Activated naive CD8-positive, alpha-beta T cell treated with anti-CD3 and anti-CD28 coated beads, Interleukin-2, amount 10 ng/mL, durations not matched to agents 7 days and 5 days (primary cell): ENCODE results near the gene TMEM258. TPM values are rescaled to one million over a fixed set of nuclear protein-coding genes. Genes with fewer than 3 reads are reported as not detected.

Experiments
- ATAC-seq: fragments of 150-1000 bp; cut with Tn5 transposase; one replicate; pipeline ENCODE4 v1.10.0; 2021; ENCODE audit warnings: low read depth, moderate library complexity
- POLR2A ChIA-PET: fragments of 350-600 bp; sonication (Branson Sonifier 250); formaldehyde crosslinking; loops from one replicate; lab custom pipeline; 2021; ENCODE audit warnings: antibody characterized with exemption; lab: Charles Lee
- DNase-seq: peaks from one replicate; pipeline ENCODE4 v3.0.0; 2021
- H3K27ac Mint-ChIP-seq: one replicate; pipeline ENCODE4 v1.8.0; 2022; ENCODE audit warnings: mild to moderate bottlenecking, mixed read lengths
- H3K27me3 Mint-ChIP-seq: one replicate; pipeline ENCODE4 v1.8.0; 2022; ENCODE audit warnings: mild to moderate bottlenecking, moderate library complexity, mixed read lengths
- H3K36me3 Mint-ChIP-seq: one replicate; pipeline ENCODE4 v1.8.0; 2021; ENCODE audit warnings: mild to moderate bottlenecking, mixed read lengths
- H3K4me1 Mint-ChIP-seq: one replicate; pipeline ENCODE4 v1.8.0; 2021; ENCODE audit warnings: mixed read lengths
- H3K4me3 Mint-ChIP-seq: one replicate; pipeline ENCODE4 v1.8.0; 2022; ENCODE audit warnings: mild to moderate bottlenecking, moderate library complexity, mixed read lengths
- H3K9me3 Mint-ChIP-seq: one replicate; pipeline ENCODE4 v1.8.0; 2021; ENCODE audit warnings: mixed read lengths
- total RNA-seq, 2 experiments: library from RNA; stranded (reverse); gene quantifications; one replicate each; pipeline ENCODE4 v1.2.3, GENCODE V29; 2021

Gene TMEM258
- total RNA-seq, 2 experiments from 2014 or later = 127 to 140 TPM

DNA sequence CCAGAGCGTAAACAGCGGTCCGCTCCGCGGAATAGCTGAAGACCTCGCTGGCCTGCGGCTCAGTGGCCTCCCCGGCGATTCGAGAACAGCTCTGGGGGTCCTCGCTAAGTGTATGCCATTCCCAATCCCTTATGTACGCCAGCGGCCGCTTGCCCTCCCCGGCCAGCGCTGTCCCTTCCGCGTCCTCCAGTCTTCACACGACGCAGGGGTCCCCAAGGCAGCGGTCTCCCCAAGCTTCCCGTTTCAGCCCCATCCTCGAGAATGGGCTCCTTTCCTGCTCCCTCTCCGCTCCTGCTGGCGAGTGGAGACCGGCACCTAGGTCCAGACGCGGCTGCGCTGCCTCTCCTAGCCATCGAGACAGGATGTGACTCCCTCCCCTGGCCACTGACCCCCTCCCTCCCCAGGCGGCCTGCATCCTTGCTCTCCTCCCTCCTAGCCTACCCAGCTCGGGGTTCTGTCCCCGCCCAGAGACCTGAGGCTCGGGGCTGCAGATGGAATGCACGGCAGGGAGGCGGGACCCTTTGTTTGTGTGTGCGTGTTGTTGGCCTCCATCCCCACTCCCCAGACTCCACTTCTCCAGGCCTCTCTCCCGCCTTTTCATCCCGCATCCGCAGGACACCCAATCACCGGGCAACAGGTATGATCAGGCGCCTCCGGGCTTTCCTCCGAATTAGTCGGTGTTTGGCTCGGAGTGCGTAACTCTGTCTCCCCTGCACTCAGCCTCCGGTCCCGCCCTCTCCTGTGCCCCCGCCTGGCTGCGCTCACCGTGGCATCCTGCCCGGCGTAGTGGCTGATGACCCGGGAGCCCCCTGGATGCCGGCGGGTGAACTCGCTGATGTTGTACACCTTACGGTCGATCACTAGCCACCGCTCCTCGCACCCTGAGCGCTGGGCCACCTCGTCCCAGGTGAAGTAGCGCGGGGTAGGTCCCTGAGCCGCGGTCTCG is 23.7 kb upstream of the TMEM258 start:
- peak; percentile 74 for DNase-seq
- POLR2A ChIA-PET = interaction anchor here (1.0 to 7.4 kb wide), 10 partner anchors 11 to 308 kb away, joined by 3 to 140 read pairs (median 10); partner anchors contain the start of genes FADS2, FEN1, INCENP and TMEM258
- Mint-ChIP-seq H3K27me3 (peaks cover 19% of the 10 kb centered on the region), H3K36me3 (peaks cover 29% of the 10 kb centered on the region), H3K9me3 (no peaks in the 10 kb centered on the region), H3K4me3 (peak overlapping the region; percentile 98), H3K4me1 (peaks cover 12% of the 10 kb centered on the region), H3K27ac (peak overlapping the region; percentile 94)
- ATAC-seq = peak; percentile 68

- peaks cover 14% of the 10 kb centered on the region for H3K27me3 Mint-ChIP-seq
- no peaks in the 10 kb centered on the region for H3K9me3 Mint-ChIP-seq
- POLR2A ChIA-PET = interaction anchor here (0.6 to 7.4 kb wide), 14 partner anchors 8 to 309 kb away, joined by 3 to 140 read pairs (median 4); partner anchors contain the start of genes FADS2, FEN1, INCENP and TMEM258
- H3K4me1 Mint-ChIP-seq = peaks cover 12% of the 10 kb centered on the region
- peaks cover 32% of the 10 kb centered on the region for H3K36me3 Mint-ChIP-seq
- DNase-seq = peak; percentile 73
- peak overlapping the region; percentile 98 for H3K4me3 Mint-ChIP-seq
- peak; percentile 34 for ATAC-seq
- H3K27ac Mint-ChIP-seq = peak overlapping the region; percentile 94
These were observed 22.8 kb upstream of the TMEM258 start for GRCh38 chr11:61814958-61815789.

DNA sequence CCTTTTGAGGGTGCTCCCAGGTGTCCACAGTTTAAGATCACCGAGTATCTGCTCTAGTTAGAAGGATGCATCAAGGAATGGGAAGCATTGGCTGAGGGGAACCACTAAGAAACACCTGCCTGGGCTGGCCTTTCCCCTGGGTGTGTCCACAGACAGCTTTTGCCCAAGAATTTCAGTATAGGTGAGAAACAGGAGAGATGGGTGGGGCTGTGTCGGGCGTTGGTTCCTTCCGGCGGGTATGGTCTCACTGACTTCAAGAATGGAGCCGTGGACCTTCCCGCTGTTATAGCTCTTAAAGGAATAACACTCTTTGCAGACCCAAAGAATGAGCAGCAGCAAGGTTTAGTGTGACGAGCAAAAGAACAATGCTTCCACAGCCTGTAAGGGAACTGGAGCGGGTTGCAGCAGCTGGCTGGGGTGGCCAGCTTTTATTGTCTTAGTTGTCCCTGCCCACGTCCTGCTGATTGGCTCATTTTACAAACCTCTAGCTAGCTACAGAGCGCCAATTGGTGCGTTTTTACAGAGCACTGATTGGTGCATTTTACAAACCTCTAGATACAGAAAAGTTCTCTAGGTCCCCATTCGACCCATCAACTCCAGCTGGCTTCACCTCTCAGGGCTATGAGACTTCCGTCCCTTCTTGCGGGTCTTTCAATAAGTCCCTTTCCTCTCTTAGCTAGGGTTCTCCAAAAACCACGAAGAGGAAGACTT is 22.0 kb upstream of the TMEM258 start:
- DNase-seq = no peak
- Mint-ChIP-seq H3K27me3 (peaks cover 10% of the 10 kb centered on the region), H3K4me1 (peaks cover 12% of the 10 kb centered on the region), H3K4me3 (peak overlapping the region; percentile 98), H3K27ac (peak overlapping the region; percentile 94), H3K9me3 (no peaks in the 10 kb centered on the region), H3K36me3 (peaks cover 37% of the 10 kb centered on the region)
- ATAC-seq = no peak
- POLR2A ChIA-PET = interaction anchor here (0.8 to 7.4 kb wide), 11 partner anchors 9 to 154 kb away, joined by 3 to 140 read pairs (median 7); partner anchors contain the start of genes FADS2, FEN1 and TMEM258

- no peak overlapping the region for H3K4me3 Mint-ChIP-seq
- no peaks in the 10 kb centered on the region for H3K9me3 Mint-ChIP-seq
- peaks cover 12% of the 10 kb centered on the region for H3K4me1 Mint-ChIP-seq
- no peak for DNase-seq
- POLR2A ChIA-PET = interaction anchor here (6.2 to 7.4 kb wide), 2 partner anchors 16 to 20 kb away, joined by 34 to 140 read pairs; partner anchors contain the start of genes FADS2, FEN1 and TMEM258
- H3K27me3 Mint-ChIP-seq = peaks cover 7% of the 10 kb centered on the region
- ATAC-seq = no peak
- H3K36me3 Mint-ChIP-seq = peaks cover 43% of the 10 kb centered on the region
- no peak overlapping the region for H3K27ac Mint-ChIP-seq
These were observed 20.5 kb upstream of the TMEM258 start for GRCh38 chr11:61812736-61813411.

- no peak overlapping the region for H3K4me3 Mint-ChIP-seq
- H3K27ac Mint-ChIP-seq = no peak overlapping the region
- H3K4me1 Mint-ChIP-seq = peaks cover 12% of the 10 kb centered on the region
- peaks cover 44% of the 10 kb centered on the region for H3K36me3 Mint-ChIP-seq
- no peak for ATAC-seq
- POLR2A ChIA-PET = interaction anchor here (1.0 kb wide), 1 partner anchor 19 kb away, joined by 4 read pairs; the partner anchor contains the start of genes FEN1 and TMEM258
- DNase-seq = no peak
- H3K9me3 Mint-ChIP-seq = no peaks in the 10 kb centered on the region
- H3K27me3 Mint-ChIP-seq = no peaks in the 10 kb centered on the region
These were observed 19.4 kb upstream of the TMEM258 start for GRCh38 chr11:61811831-61812230.

DNA sequence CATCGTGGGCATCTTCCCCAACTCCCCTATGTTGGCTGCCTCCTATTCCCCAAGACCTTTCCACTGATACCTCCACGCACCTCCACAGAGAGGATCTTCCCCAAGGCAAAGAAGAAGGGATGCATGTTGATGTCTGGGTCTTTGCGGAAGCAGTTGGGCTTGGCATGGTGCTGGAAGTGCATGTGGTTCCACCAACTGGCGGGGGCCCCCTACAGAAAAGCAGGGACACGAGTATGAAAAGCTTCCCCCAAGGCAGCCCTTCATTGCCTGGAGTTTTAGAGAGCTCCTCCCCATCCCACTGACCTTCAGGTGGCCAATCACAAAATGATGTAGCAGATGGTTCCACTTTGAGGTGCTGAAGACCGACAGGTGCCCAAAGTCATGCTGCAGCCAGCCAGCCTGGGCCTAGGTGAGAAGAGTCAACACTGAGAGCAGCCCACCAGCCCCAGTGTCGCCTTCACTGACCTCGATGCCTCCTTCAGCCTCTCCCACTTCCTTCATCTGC is 18.3 kb upstream of the TMEM258 start:
- Mint-ChIP-seq H3K27ac (no peak overlapping the region), H3K36me3 (peaks cover 45% of the 10 kb centered on the region), H3K27me3 (no peaks in the 10 kb centered on the region), H3K9me3 (no peaks in the 10 kb centered on the region), H3K4me1 (peaks cover 12% of the 10 kb centered on the region), H3K4me3 (no peak overlapping the region)
- no peak for DNase-seq
- POLR2A ChIA-PET = interaction anchor here (0.9 kb wide), 1 partner anchor 17 kb away, joined by 4 read pairs; the partner anchor contains the start of gene FADS2
- ATAC-seq = no peak

DNA sequence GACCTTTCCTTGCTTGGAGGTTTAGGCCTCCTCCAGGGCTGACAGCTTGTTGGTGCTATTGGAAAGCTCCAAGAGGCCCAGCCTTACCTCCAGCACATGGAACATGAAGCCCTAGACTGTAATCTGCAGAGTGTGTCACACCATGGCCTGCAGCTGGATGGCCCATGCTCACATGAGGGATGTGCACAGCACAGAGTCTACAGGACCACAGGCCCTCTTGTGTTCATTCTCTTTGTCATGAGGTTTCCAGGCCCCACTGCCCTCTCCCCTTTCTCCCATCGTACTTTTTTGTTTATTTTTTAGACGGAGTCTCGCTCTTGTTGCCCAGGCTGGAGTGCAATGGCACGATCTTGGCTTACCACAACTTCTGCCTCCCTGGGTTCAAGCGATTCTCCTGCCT is 14.4 kb upstream of the TMEM258 start:
- no peak for DNase-seq
- Mint-ChIP-seq H3K9me3 (no peaks in the 10 kb centered on the region), H3K27ac (no peak overlapping the region), H3K4me1 (peaks cover 1% of the 10 kb centered on the region), H3K27me3 (no peaks in the 10 kb centered on the region), H3K4me3 (no peak overlapping the region), H3K36me3 (peaks cover 38% of the 10 kb centered on the region)
- ATAC-seq = no peak
- POLR2A ChIA-PET = interaction anchor here (1.0 kb wide), 1 partner anchor 21 kb away, joined by 3 read pairs; no protein-coding TSS in a partner anchor

GRCh38 chr11:61805146-61805545 is 12.7 kb upstream of the TMEM258 start:
- ATAC-seq (no peak), DNase-seq (no peak)
- Mint-ChIP-seq H3K27me3 (no peaks in the 10 kb centered on the region), H3K27ac (no peak overlapping the region), H3K4me3 (no peak overlapping the region), H3K36me3 (peaks cover 35% of the 10 kb centered on the region), H3K9me3 (no peaks in the 10 kb centered on the region), H3K4me1 (peaks cover 1% of the 10 kb centered on the region)
- POLR2A ChIA-PET = interaction anchor here (1.4 kb wide), 1 partner anchor 10 kb away, joined by 4 read pairs; no protein-coding TSS in a partner anchor

- Mint-ChIP-seq H3K4me1 (peaks cover 6% of the 10 kb centered on the region), H3K4me3 (no peak overlapping the region), H3K27me3 (no peaks in the 10 kb centered on the region), H3K27ac (peak overlapping the region; percentile 4), H3K36me3 (peaks cover 35% of the 10 kb centered on the region), H3K9me3 (no peaks in the 10 kb centered on the region)
- DNase-seq (no peak), ATAC-seq (no peak)
- POLR2A ChIA-PET = interaction anchor here (1.4 kb wide), 1 partner anchor 11 kb away, joined by 7 read pairs; no protein-coding TSS in a partner anchor
These were observed 11.7 kb upstream of the TMEM258 start for GRCh38 chr11:61803889-61804647.

DNA sequence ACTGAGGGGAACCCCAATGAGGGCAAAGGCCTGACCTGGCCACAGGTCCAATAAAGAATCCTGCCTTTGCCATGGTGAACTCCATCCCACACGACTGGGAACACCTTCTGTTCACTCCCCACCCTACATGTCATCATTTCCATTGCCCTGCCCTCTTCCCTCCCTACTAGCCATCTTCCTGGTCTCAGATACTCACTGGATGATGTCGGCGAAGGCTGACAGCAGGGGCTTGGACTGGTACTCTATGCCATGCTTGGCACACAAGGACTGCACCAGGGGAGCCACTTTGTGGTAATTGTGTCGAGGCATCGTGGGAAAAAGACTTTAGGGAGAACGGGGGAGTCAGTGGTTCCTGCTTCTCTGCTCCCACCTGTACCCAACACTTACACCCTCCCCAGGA is 10.2 kb upstream of the TMEM258 start:
- no peak overlapping the region for H3K27ac Mint-ChIP-seq
- ATAC-seq (no peak), DNase-seq (no peak)
- H3K36me3 Mint-ChIP-seq = peaks cover 29% of the 10 kb centered on the region
- peaks cover 6% of the 10 kb centered on the region for H3K4me1 Mint-ChIP-seq
- H3K9me3 Mint-ChIP-seq = no peaks in the 10 kb centered on the region
- POLR2A ChIA-PET = interaction anchor here (1.6 to 2.6 kb wide), 2 partner anchors 10 to 12 kb away, joined by 7 to 12 read pairs; partner anchors contain the start of genes FEN1 and TMEM258
- H3K27me3 Mint-ChIP-seq = no peaks in the 10 kb centered on the region
- H3K4me3 Mint-ChIP-seq = no peak overlapping the region
